ENCODE results near the gene KIDINS220. TPM values are rescaled to one million over a fixed set of nuclear protein-coding genes. Genes with fewer than 3 reads are reported as not detected.

The KIDINS220 gene
- total and polyA plus RNA-seq, 9 of the 15 experiments (the other 6 are each of a cell fraction or from before 2014, with no cell fraction given): 15.2 to 48.0 (median 34.4) TPM

GRCh38 chr2:8803658-8804379, 33.6 kb downstream of the KIDINS220 start (continued):
- TF ChIP-seq CREB3L1 (IDR thresholded peaks at IDR 0.05; ENCODE audit: borderline replicate concordance, low read depth) (no peak), IRF2 (CRISPR knock-in tag; IDR thresholded peaks at IDR 0.05) (no peak), ZNF121 (CRISPR knock-in tag; conservative IDR thresholded peaks at IDR 0.05) (no peak), ZNF165 (CRISPR knock-in tag; IDR thresholded peaks at IDR 0.05; ENCODE audit: borderline replicate concordance) (no peak), POLR2AphosphoS5 (IDR thresholded peaks at IDR 0.05; ENCODE audit: control insufficient read depth, insufficient read depth, low read depth, low read length) (no peak), CEBPG (CRISPR knock-in tag; IDR thresholded peaks at IDR 0.05) (no peak), CEBPG (tag; conservative IDR thresholded peaks at IDR 0.05 in 1 of 2, IDR thresholded peaks at IDR 0.05 in 1 of 2) (0 out of 4 replicates have a peak, but pooled peaks of 1 of the 2 experiments have one; percentile 13), LCOR (CRISPR knock-in tag; IDR thresholded peaks at IDR 0.05) (0 out of 2 replicates have a peak, but pooled peaks have one; percentile 7), ZNF316 (IDR thresholded peaks at IDR 0.05) (peak; percentile 82), PKNOX1 (IDR thresholded peaks at IDR 0.05) (peak; percentile 88), PRPF4 (IDR thresholded peaks at IDR 0.05; ENCODE audit: insufficient read depth, low read depth, low read length, poor library complexity, severe bottlenecking) (no peak), FOXM1 (IDR thresholded peaks at IDR 0.05; ENCODE audit: low read depth) (no peak), FOXM1 (CRISPR knock-in tag; IDR thresholded peaks at IDR 0.05; ENCODE audit: low read depth) (no peak), CTCF (IDR thresholded peaks at IDR 0.05 in 2 of 3, conservative IDR thresholded peaks at IDR 0.05 in 1 of 3; ENCODE audit: insufficient read depth in 2 of 3, low read depth in 1 of 3, low read length in 3 of 3) (peak; percentile 22 to 60 (median 37); a peak in 4 of 6 replicates), CHAMP1 (IDR thresholded peaks at IDR 0.05) (peak; percentile 28; the same call in 1 of the 2 replicates), ZNF146 (CRISPR knock-in tag; IDR thresholded peaks at IDR 0.05; ENCODE audit: unreplicated experiment) (no peak), YBX1 (IDR thresholded peaks at IDR 0.05) (no peak), GABPB2 (CRISPR knock-in tag; conservative IDR thresholded peaks at IDR 0.05) (no peak), ARID2 (IDR thresholded peaks at IDR 0.05) (no peak), ERF (CRISPR knock-in tag; IDR thresholded peaks at IDR 0.05) (no peak), POLR2A (conservative IDR thresholded peaks at IDR 0.05) (no peak)

Data from K562 (cell line).